ENCODE measurements around the gene SLC39A11. TPM values are rescaled to one million over a fixed set of nuclear protein-coding genes. Genes with fewer than 3 reads are reported as not detected.
A peak's percentile ranks its signal among the peaks of the same experiment; 100 is the strongest.

The SLC39A11 gene
- total and polyA plus RNA-seq, 2 of the 13 experiments (the other 11 are each of a cell fraction or from before 2014, with no cell fraction given), result 17.2 to 31.5 TPM

- TF ChIP-seq AKNA (CRISPR knock-in tag; IDR thresholded peaks at IDR 0.05; ENCODE audit: borderline replicate concordance) (no peak), HOXA7 (CRISPR knock-in tag; IDR thresholded peaks at IDR 0.05) (no peak), SP5 (CRISPR knock-in tag; IDR thresholded peaks at IDR 0.05; ENCODE audit: borderline replicate concordance, low read depth) (no peak), ZBTB25 (CRISPR knock-in tag; IDR thresholded peaks at IDR 0.05) (peak; percentile 68; the same call in 1 of the 2 replicates), MATR3 (CRISPR knock-in tag; IDR thresholded peaks at IDR 0.05) (no peak), GPN1 (CRISPR knock-in tag; IDR thresholded peaks at IDR 0.05; ENCODE audit: borderline replicate concordance) (no peak), PAXIP1 (CRISPR knock-in tag; conservative IDR thresholded peaks at IDR 0.05) (no peak), SMARCE1 (IDR thresholded peaks at IDR 0.05; ENCODE audit: borderline replicate concordance) (no peak), DMTF1 (CRISPR knock-in tag; IDR thresholded peaks at IDR 0.05) (no peak), FOXA3 (CRISPR knock-in tag; IDR thresholded peaks at IDR 0.05) (peak; percentile 85), WIZ (CRISPR knock-in tag; IDR thresholded peaks at IDR 0.05) (no peak), SIN3B (IDR thresholded peaks at IDR 0.05; ENCODE audit: low read length) (no peak), KDM5B (CRISPR knock-in tag; IDR thresholded peaks at IDR 0.05; ENCODE audit: borderline replicate concordance) (no peak), SOX13 (IDR thresholded peaks at IDR 0.05) (no peak), SOX13 (CRISPR knock-in tag; conservative IDR thresholded peaks at IDR 0.05 in 1 of 2, IDR thresholded peaks at IDR 0.05 in 1 of 2) (peak in 1 of 2 experiments; percentile 64; a peak in 2 of 4 replicates), TRIM22 (IDR thresholded peaks at IDR 0.05) (no peak)
These were observed 233.5 kb downstream of the SLC39A11 start (continued) for GRCh38 chr17:72858826-72859495.

Data from HepG2 (cell line).